GM06990 (cell line): Measurements from ENCODE around the gene TUBB4B.
A peak's percentile ranks its signal among the peaks of the same experiment; 100 is the strongest.

ENCODE experiments used
- DNase-seq: peaks from one replicate; pipeline ENCODE4 v3.0.0-alpha.2; 2011; ENCODE audit not compliant: insufficient read length; ENCODE audit errors: extremely low read depth
- H3K27me3 ChIP-seq: replicated peaks from 2 replicates; pipeline ENCODE4 v1.6.0; 2011; ENCODE audit warnings: low read length; ENCODE audit not compliant: control insufficient read depth, insufficient read depth
- H3K36me3 ChIP-seq: 2 replicates; pipeline ENCODE4 v1.5.1; 2011; ENCODE audit warnings: low read length; ENCODE audit not compliant: control insufficient read depth, insufficient read depth
- H3K4me3 ChIP-seq: replicated peaks from 2 replicates; pipeline ENCODE4 v1.5.1; 2011; ENCODE audit warnings: low read depth, mild to moderate bottlenecking, control low read depth, low read length
- CTCF ChIP-seq: IDR thresholded peaks from 2 replicates; pipeline ENCODE4 v1.5.1; 2011; ENCODE audit warnings: low read length, control low read depth, mild to moderate bottlenecking, inconsistent platforms; ENCODE audit not compliant: insufficient read depth, poor library complexity, severe bottlenecking

TUBB4B gene

GRCh38 chr9:137276473-137277328 is 35.6 kb downstream of the TUBB4B start:
- H3K27me3 ChIP-seq = no peaks in the 10 kb centered on the region
- peak; percentile 48 for DNase-seq
- no peak for TF ChIP-seq CTCF
- H3K4me3 ChIP-seq = peak overlapping the region; percentile 72
- peaks cover 23% of the 10 kb centered on the region for H3K36me3 ChIP-seq

GRCh38 chr9:137277329-137278041 is 36.4 kb downstream of the TUBB4B start, which contains the start of gene TOR4A:
Gene TOR4A (plus strand): TSS chr9:137277726. CDS start chr9:137278690, 964 bp downstream.
- H3K36me3 ChIP-seq = peaks cover 19% of the 10 kb centered on the region
- no peaks in the 10 kb centered on the region for H3K27me3 ChIP-seq
- TF ChIP-seq CTCF = peak; percentile 41
- DNase-seq = peak; percentile 85
- peak within 1 kb of the TSS; percentile 72 for H3K4me3 ChIP-seq

- Histone ChIP-seq H3K36me3 (peaks cover 16% of the 10 kb centered on the region), H3K27me3 (no peaks in the 10 kb centered on the region), H3K4me3 (peak overlapping the region; percentile 72)
- no peak for TF ChIP-seq CTCF
- peak; percentile 39 for DNase-seq
Observed at GRCh38 chr9:137278061-137278701, 37.1 kb downstream of the TUBB4B start.

GRCh38 chr9:137278721-137279711 is 37.9 kb downstream of the TUBB4B start:
- peaks cover 14% of the 10 kb centered on the region for H3K36me3 ChIP-seq
- H3K4me3 ChIP-seq = peak overlapping the region; percentile 72
- DNase-seq = peak; percentile 18
- no peaks in the 10 kb centered on the region for H3K27me3 ChIP-seq
- no peak for TF ChIP-seq CTCF
